ENCODE data around the gene KCND3.

Gene KCND3

DNA sequence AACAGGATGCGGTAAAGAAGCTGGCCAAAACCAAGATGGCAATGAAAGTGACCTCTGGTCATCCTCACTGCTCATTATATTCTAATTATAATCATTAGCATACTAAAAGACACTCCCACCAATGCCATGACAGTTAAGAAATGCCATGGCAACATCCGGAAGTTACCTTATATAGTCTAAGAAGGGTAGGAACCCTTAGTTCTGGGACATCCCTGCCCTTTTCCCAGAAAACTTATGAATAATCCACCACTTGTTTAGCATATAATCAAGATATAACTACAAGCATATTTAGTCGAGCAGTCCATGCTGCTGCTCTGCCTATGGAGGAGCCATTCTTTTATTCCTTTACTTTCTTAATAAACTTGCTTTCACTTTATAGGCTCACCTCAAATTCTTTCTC is 154.0 kb downstream of the KCND3 start:
- Histone ChIP-seq H3K27me3 (ENCODE audit: control insufficient read depth in 1 of 2, insufficient read depth in 2 of 2, low read length in 2 of 2) (no peaks in the 10 kb centered on the region), H3K9ac (ENCODE audit: low read length) (no peak overlapping the region), H3K4me3 (ENCODE audit: low read depth in 1 of 2, low read length in 2 of 2) (no peak overlapping the region), H3K36me3 (ENCODE audit: insufficient read depth, low read length) (no peaks in the 10 kb centered on the region), H3K9me3 (ENCODE audit: low read length) (no peaks in the 10 kb centered on the region), H3K27ac (ENCODE audit: low read depth, low read length) (no peak overlapping the region), H3K4me1 (ENCODE audit: insufficient read depth, low read length) (no peaks in the 10 kb centered on the region)

- no peaks in the 10 kb centered on the region for H3K4me1 ChIP-seq (ENCODE audit: insufficient read depth, low read length)
- no peak overlapping the region for H3K9ac ChIP-seq (ENCODE audit: low read length)
- H3K27ac ChIP-seq (ENCODE audit: low read depth, low read length): no peak overlapping the region
- no peaks in the 10 kb centered on the region for H3K9me3 ChIP-seq (ENCODE audit: low read length)
- H3K36me3 ChIP-seq (ENCODE audit: insufficient read depth, low read length): no peaks in the 10 kb centered on the region
- H3K27me3 ChIP-seq (ENCODE audit: control insufficient read depth in 1 of 2, insufficient read depth in 2 of 2, low read length in 2 of 2): no peaks in the 10 kb centered on the region
- H3K4me3 ChIP-seq (ENCODE audit: low read depth in 1 of 2, low read length in 2 of 2): no peak overlapping the region
These were observed 154.5 kb downstream of the KCND3 start for GRCh38 chr1:111834956-111835355.

DNA sequence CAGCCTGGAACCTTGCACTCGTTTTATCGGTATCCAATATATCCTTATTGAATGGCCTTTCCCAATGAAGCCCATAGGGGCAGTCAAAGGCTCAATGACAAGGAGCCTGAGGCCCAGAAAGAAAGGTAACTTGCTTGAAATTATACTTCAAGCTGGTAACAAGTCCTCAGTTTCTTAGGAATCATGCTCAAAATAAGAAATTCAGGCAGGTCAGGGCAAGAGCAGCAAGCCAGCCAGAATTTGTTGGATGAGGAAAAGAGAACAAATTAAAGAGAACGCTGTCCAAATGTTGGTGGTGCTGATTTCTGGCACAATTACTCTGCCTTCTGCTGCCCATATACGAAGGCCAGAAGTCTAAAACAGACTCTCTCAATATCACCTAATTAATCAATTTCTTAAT is 156.1 kb downstream of the KCND3 start:
- Histone ChIP-seq H3K27ac (ENCODE audit: low read depth, low read length) (no peak overlapping the region), H3K36me3 (ENCODE audit: insufficient read depth, low read length) (no peaks in the 10 kb centered on the region)

GRCh38 chr1:111832521-111833155 is 156.8 kb downstream of the KCND3 start:
- no peak overlapping the region for H3K27ac ChIP-seq (ENCODE audit: low read depth, low read length)
- H3K36me3 ChIP-seq (ENCODE audit: insufficient read depth, low read length): no peaks in the 10 kb centered on the region
- H3K4me1 ChIP-seq (ENCODE audit: insufficient read depth, low read length): no peaks in the 10 kb centered on the region
- H3K9ac ChIP-seq (ENCODE audit: low read length): no peak overlapping the region
- H3K9me3 ChIP-seq (ENCODE audit: low read length): no peaks in the 10 kb centered on the region
- no peaks in the 10 kb centered on the region for H3K27me3 ChIP-seq (ENCODE audit: control insufficient read depth in 1 of 2, insufficient read depth in 2 of 2, low read length in 2 of 2)
- H3K4me3 ChIP-seq (ENCODE audit: low read depth in 1 of 2, low read length in 2 of 2): no peak overlapping the region

More for the DNA sequence above, 156.1 kb downstream of the KCND3 start:
- Histone ChIP-seq H3K9ac (ENCODE audit: low read length) (no peak overlapping the region), H3K4me3 (ENCODE audit: low read depth in 1 of 2, low read length in 2 of 2) (no peak overlapping the region), H3K4me1 (ENCODE audit: insufficient read depth, low read length) (no peaks in the 10 kb centered on the region), H3K27me3 (ENCODE audit: control insufficient read depth in 1 of 2, insufficient read depth in 2 of 2, low read length in 2 of 2) (no peaks in the 10 kb centered on the region), H3K9me3 (ENCODE audit: low read length) (no peaks in the 10 kb centered on the region)

DNA sequence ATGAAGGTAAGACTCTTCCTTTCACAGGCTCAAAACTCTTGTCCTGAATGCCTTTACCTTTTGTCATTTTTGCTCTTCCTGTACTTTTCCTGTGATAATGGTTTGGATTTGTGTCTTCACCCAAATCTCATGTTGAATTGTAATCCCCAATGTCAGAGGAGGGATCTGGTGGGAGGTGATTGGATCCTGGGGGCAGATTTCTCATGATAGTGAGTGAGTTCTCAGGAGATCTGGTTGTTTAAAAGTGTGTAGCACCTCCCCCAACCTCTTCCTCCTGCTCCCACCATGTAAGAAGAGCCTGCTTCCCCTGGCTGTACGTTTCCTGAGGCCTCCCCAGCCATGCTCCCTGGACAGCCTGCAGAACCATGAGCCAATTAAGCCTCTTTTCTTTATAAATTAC is 158.3 kb downstream of the KCND3 start:
- H3K27me3 ChIP-seq (ENCODE audit: control insufficient read depth in 1 of 2, insufficient read depth in 2 of 2, low read length in 2 of 2): no peaks in the 10 kb centered on the region
- no peaks in the 10 kb centered on the region for H3K4me1 ChIP-seq (ENCODE audit: insufficient read depth, low read length)
- H3K9ac ChIP-seq (ENCODE audit: low read length): no peak overlapping the region
- no peak overlapping the region for H3K4me3 ChIP-seq (ENCODE audit: low read depth in 1 of 2, low read length in 2 of 2)
- H3K9me3 ChIP-seq (ENCODE audit: low read length): no peaks in the 10 kb centered on the region
- H3K27ac ChIP-seq (ENCODE audit: low read depth, low read length): no peak overlapping the region
- H3K36me3 ChIP-seq (ENCODE audit: insufficient read depth, low read length): no peaks in the 10 kb centered on the region

- no peak overlapping the region for H3K9ac ChIP-seq (ENCODE audit: low read length)
- no peaks in the 10 kb centered on the region for H3K27me3 ChIP-seq (ENCODE audit: control insufficient read depth in 1 of 2, insufficient read depth in 2 of 2, low read length in 2 of 2)
- H3K4me1 ChIP-seq (ENCODE audit: insufficient read depth, low read length): no peaks in the 10 kb centered on the region
- H3K36me3 ChIP-seq (ENCODE audit: insufficient read depth, low read length): no peaks in the 10 kb centered on the region
- H3K27ac ChIP-seq (ENCODE audit: low read depth, low read length): no peak overlapping the region
- no peaks in the 10 kb centered on the region for H3K9me3 ChIP-seq (ENCODE audit: low read length)
- no peak overlapping the region for H3K4me3 ChIP-seq (ENCODE audit: low read depth in 1 of 2, low read length in 2 of 2)
These were observed 161.5 kb downstream of the KCND3 start for GRCh38 chr1:111827946-111828345.

DNA sequence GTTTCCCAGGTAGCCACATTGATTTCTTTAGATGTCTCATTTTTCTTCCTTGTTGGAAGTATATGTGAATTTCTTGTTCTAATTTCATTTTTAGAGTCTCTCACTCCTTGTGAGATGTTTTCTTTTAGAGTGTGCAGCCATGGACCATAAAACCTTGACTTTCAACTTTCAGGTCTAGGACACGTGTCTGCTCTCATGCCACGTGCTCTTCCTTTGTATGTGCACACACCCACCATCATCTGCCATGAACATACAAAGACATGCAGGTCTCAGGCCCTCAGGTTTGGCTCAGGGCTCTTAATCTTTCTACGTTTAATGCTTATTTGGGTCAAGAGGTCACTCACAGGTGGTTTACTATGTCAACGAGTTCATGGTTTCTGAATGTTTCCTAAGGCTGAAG is 163.2 kb downstream of the KCND3 start:
- Histone ChIP-seq H3K9ac (ENCODE audit: low read length) (no peak overlapping the region), H3K36me3 (ENCODE audit: insufficient read depth, low read length) (no peaks in the 10 kb centered on the region), H3K4me1 (ENCODE audit: insufficient read depth, low read length) (no peaks in the 10 kb centered on the region), H3K9me3 (ENCODE audit: low read length) (no peaks in the 10 kb centered on the region), H3K27ac (ENCODE audit: low read depth, low read length) (no peak overlapping the region), H3K4me3 (ENCODE audit: low read depth in 1 of 2, low read length in 2 of 2) (no peak overlapping the region), H3K27me3 (ENCODE audit: control insufficient read depth in 1 of 2, insufficient read depth in 2 of 2, low read length in 2 of 2) (no peaks in the 10 kb centered on the region)

DNA sequence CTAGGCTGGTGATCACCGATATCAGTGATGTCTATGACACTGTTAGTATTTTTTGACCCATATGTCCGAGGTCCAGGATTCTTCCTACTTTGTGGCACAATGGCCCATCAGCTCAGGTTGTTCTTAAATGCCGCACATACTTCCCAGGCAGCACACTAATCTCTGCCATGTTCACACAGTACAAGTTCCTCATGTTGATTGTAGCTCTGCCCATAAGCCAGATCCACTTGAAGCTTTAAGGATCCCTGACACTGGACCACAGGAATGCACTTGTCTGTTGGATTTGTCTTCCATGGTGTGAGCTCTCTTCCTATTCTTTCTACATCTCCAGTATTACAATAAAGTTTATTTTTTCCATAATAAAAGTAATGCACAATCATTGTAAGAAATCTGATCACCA is 164.3 kb downstream of the KCND3 start:
- Histone ChIP-seq H3K9ac (ENCODE audit: low read length) (no peak overlapping the region), H3K27ac (ENCODE audit: low read depth, low read length) (no peak overlapping the region), H3K36me3 (ENCODE audit: insufficient read depth, low read length) (no peaks in the 10 kb centered on the region), H3K9me3 (ENCODE audit: low read length) (no peaks in the 10 kb centered on the region), H3K4me1 (ENCODE audit: insufficient read depth, low read length) (no peaks in the 10 kb centered on the region), H3K27me3 (ENCODE audit: control insufficient read depth in 1 of 2, insufficient read depth in 2 of 2, low read length in 2 of 2) (no peaks in the 10 kb centered on the region), H3K4me3 (ENCODE audit: low read depth in 1 of 2, low read length in 2 of 2) (no peak overlapping the region)

GRCh38 chr1:111822138-111822537 is 167.3 kb downstream of the KCND3 start:
- Histone ChIP-seq H3K9me3 (ENCODE audit: low read length) (no peaks in the 10 kb centered on the region), H3K27ac (ENCODE audit: low read depth, low read length) (no peak overlapping the region), H3K36me3 (ENCODE audit: insufficient read depth, low read length) (no peaks in the 10 kb centered on the region), H3K9ac (ENCODE audit: low read length) (no peak overlapping the region), H3K27me3 (ENCODE audit: control insufficient read depth in 1 of 2, insufficient read depth in 2 of 2, low read length in 2 of 2) (no peaks in the 10 kb centered on the region), H3K4me1 (ENCODE audit: insufficient read depth, low read length) (no peaks in the 10 kb centered on the region), H3K4me3 (ENCODE audit: low read depth in 1 of 2, low read length in 2 of 2) (no peak overlapping the region)

- Histone ChIP-seq H3K27me3 (ENCODE audit: control insufficient read depth in 1 of 2, insufficient read depth in 2 of 2, low read length in 2 of 2) (no peaks in the 10 kb centered on the region), H3K9me3 (ENCODE audit: low read length) (no peaks in the 10 kb centered on the region), H3K36me3 (ENCODE audit: insufficient read depth, low read length) (no peaks in the 10 kb centered on the region), H3K9ac (ENCODE audit: low read length) (no peak overlapping the region), H3K4me3 (ENCODE audit: low read depth in 1 of 2, low read length in 2 of 2) (no peak overlapping the region), H3K4me1 (ENCODE audit: insufficient read depth, low read length) (no peaks in the 10 kb centered on the region), H3K27ac (ENCODE audit: low read depth, low read length) (no peak overlapping the region)
These were observed 168.2 kb downstream of the KCND3 start for GRCh38 chr1:111821121-111821745.

- Histone ChIP-seq H3K9ac (ENCODE audit: low read length) (no peak overlapping the region), H3K27me3 (ENCODE audit: control insufficient read depth in 1 of 2, insufficient read depth in 2 of 2, low read length in 2 of 2) (no peaks in the 10 kb centered on the region), H3K27ac (ENCODE audit: low read depth, low read length) (no peak overlapping the region), H3K9me3 (ENCODE audit: low read length) (no peaks in the 10 kb centered on the region), H3K4me1 (ENCODE audit: insufficient read depth, low read length) (no peaks in the 10 kb centered on the region), H3K4me3 (ENCODE audit: low read depth in 1 of 2, low read length in 2 of 2) (no peak overlapping the region), H3K36me3 (ENCODE audit: insufficient read depth, low read length) (no peaks in the 10 kb centered on the region)
These were observed 169.8 kb downstream of the KCND3 start for GRCh38 chr1:111819566-111820263.

GRCh38 chr1:111818546-111818945 is 170.9 kb downstream of the KCND3 start:
- Histone ChIP-seq H3K4me1 (ENCODE audit: insufficient read depth, low read length) (no peaks in the 10 kb centered on the region), H3K27ac (ENCODE audit: low read depth, low read length) (no peak overlapping the region), H3K9me3 (ENCODE audit: low read length) (no peaks in the 10 kb centered on the region), H3K4me3 (ENCODE audit: low read depth in 1 of 2, low read length in 2 of 2) (no peak overlapping the region), H3K27me3 (ENCODE audit: control insufficient read depth in 1 of 2, insufficient read depth in 2 of 2, low read length in 2 of 2) (no peaks in the 10 kb centered on the region), H3K9ac (ENCODE audit: low read length) (no peak overlapping the region), H3K36me3 (ENCODE audit: insufficient read depth, low read length) (no peaks in the 10 kb centered on the region)

All from muscle layer of colon (tissue), 2 donors.